ENCODE data around the gene POGK.
"Not testable (repeated sequence)": the region's sequence is repeated elsewhere in the genome, so short reads cannot be mapped to it uniquely, and the experiment has no call there.

POGK gene

GRCh38 chr1:166838766-166839599 lies at the start of gene POGK:
Gene POGK, plus strand, starts transcription at chr1:166839475. Its CDS starts 1,482 bp downstream, at chr1:166840957.
- DNase-seq: peak; percentile 82

DNA sequence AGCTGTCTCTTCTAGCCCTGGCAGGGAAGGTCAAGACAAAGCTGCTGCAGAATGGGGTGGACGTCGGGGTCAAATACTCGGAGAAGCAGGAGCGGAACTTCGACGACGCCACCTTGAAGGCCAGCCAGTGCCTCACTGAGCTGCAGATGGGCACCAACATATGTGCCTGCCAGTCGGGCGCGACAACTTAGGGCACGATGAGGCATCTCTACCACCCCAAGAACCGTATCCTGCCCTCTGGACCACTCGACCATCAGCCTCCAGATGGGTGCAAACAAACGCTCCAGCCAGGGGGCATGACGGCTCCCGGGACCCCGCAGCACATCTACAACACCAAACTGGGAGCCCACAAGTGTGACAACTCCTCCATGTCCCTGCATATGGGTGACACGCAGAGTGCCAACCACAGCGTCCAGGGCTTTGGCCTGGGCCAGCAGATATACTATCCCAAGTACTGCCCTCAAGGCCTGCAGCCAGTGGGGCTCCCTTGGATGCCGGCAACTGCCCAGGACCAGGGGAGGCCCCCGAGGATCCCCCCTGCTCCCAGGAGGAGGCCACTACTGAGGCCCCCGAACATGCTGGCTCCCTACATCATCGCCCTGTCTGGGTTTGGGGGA lies 42.5 kb upstream of the POGK start:
- DNase-seq: no peak

DNA sequence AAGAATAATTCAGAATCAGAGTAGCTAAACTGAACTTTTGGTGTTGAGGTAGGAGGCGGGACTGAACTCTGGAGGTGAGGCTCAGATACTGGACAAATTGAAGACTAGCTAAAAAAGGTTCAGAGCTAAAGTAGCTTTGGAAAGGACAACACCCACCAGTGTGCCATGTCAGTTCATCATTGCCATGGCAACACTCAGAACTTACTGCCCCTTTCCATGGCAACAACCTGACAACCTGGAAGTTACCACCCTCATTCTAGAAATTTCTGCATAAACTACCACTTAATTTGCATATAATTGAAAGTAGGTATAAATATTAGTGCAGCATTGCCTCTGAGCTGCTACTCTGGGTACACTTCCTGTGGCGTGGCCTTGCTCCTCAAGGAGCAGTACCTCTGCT lies 30.3 kb upstream of the POGK start:
- DNase-seq: no peak

GRCh38 chr1:166811691-166812090 lies 27.6 kb upstream of the POGK start:
- no peak for DNase-seq

- DNase-seq: no peak
Observed at GRCh38 chr1:166813508-166814223, 25.6 kb upstream of the POGK start.

DNA sequence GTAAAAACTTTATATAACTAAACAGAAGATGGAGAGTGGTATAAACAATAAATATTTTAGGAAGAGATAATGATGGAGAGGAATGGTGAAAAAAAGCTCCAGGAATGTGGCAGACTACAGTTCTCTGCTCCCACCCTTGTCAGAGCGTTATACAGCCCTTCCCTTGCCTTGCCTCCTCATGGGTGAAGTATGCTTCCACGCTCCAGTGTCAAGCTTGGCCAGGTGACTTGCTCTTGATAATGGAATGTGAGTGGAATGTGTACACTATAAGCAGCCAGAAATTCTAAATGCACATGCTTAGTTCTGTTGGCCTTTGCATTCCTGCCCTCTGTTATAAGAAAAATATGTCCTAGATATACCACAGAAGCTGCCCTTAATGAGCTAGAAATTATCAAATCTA lies 24.7 kb upstream of the POGK start:
- no peak for DNase-seq

- no peak for DNase-seq
Observed at GRCh38 chr1:166819974-166820373, 19.3 kb upstream of the POGK start.

DNA sequence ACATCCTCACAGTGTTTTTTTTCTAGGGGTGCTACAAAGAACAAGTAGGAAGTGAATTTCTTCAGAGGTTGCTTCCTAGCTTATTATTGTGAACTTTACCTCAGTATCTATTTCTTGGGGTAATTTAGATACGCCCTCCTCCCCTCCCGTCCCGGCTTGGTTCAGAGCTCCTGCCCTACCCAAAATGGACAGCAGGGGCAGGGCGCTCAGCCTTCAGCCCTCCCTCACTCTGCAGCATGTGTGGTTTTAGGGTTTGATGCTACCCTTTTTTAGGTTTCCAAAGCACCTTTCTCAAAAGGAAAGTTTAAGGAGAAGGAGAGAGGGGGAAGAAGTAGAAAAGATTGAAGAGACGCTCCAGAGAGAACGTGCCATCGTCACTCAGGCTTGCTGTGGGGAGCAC lies 16.9 kb upstream of the POGK start:
- DNase-seq: no peak

DNA sequence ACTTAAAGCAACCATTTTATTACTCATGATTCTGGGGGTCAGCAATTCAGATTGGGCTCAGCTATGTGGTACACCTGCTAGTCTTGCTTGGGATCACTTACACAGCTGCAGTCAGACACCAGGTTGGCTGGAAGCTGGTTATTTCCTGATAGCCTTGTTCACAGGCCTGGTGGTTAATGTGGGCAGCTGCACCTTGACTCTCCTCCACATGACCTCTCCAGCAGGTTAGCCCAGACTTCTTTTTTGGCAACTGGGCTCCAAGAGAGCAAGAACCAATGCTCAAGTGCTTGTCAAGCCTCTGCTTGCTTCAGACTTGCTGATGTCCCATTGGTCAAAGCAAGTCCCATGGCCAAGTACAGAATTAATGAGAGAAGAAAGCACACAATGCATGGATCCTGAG lies 11.8 kb upstream of the POGK start:
- no peak for DNase-seq

- not testable (repeated sequence) for DNase-seq
Observed at GRCh38 chr1:166829762-166830161, 9.5 kb upstream of the POGK start.

DNA sequence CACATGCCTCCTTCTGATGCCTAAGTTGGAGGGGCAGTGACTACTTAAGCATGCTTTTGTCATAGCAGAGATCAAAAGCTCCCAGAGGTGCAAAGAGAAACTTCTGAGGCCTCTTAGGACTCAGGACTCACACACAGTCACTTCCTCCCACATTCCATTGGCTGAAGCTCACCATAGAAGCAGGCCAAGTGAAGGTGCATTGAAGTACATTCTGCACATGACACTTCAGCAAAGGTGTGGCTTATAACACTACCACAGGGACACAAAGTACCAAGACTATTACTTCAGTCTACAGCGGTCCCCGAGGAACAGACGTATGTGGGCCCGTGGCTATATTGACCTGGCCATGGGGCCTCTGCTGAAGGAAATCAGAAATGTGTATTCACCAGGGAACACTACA lies 2.5 kb upstream of the POGK start:
- DNase-seq: no peak

DNA sequence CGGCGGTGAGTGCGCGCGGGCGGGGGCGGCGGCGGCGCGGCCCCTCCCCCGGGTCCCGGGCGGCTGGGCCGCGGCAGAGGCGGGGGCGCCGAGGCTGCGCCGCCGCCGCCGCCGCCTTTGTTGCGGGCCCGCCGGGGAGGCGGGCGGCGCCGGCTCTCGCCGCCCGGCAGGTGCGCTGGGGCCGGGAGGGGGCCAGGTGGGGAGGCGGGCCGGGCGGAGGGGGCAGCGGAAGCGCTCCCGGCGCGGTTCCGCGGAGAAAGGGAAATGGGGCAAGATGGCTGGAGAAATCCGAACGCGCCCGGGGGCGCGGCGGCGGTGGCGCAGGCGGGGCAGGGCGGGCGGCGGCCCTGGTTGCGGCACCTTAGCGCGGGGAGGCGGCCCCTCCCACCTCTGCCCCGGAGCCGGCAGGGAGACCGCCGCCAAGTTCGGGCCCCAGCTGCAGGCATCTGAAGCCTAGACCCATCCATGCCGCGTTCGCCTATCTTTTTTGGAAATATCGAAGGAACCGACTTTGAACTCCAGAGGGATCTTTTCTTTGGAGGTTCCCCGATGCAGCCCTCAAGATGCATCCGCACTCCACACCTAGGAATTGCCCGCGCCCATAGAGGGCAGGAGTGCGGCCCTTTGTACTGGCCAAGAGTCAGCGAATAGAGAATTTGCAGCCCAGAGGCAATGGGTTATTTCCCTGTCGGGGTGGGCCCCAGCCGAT lies 479 bp downstream of the POGK start:
- peak; percentile 60 for DNase-seq

- no peak for DNase-seq
Observed at GRCh38 chr1:166840309-166841274, 1.3 kb downstream of the POGK start.

DNA sequence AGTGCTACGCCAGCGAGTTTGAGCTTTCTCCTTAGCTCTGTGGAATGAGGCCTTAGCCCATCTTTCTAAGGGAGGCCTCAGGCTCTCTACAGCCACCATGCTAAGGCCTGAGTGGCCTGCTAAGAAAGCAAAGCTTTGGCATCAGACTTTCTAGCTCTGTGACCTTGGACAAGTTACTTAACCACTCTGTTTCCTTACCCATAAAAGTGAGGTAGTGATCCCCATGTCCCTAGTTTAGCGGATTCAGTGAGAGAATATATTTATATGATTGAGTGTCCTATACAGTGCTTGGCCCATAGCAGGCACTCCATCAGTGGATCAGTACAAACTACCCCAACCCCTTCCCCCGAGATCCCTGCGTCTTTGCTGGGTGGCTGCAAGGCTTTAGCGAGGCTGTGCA lies 4.0 kb downstream of the POGK start:
- DNase-seq: no peak

- DNase-seq: no peak
Observed at GRCh38 chr1:166843769-166844596, 4.7 kb downstream of the POGK start.

GRCh38 chr1:166844791-166845190 lies 5.5 kb downstream of the POGK start:
- no peak for DNase-seq

GRCh38 chr1:166848193-166848592 lies 8.9 kb downstream of the POGK start:
- no peak for DNase-seq

DNA sequence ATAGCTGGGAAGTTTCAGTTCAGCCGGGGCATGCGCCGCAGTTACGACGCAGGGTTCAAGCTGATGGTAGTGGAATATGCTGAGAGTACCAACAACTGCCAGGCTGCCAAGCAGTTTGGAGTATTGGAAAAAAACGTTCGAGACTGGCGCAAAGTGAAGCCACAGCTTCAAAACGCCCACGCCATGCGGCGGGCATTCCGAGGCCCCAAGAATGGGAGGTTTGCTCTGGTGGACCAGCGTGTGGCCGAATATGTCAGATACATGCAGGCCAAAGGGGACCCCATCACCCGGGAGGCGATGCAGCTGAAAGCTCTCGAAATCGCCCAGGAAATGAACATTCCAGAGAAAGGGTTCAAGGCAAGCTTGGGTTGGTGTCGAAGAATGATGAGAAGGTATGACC lies 9.9 kb downstream of the POGK start:
- no peak for DNase-seq

GRCh38 chr1:166852918-166853317 lies 13.6 kb downstream of the POGK start:
- no peak for DNase-seq

DNA sequence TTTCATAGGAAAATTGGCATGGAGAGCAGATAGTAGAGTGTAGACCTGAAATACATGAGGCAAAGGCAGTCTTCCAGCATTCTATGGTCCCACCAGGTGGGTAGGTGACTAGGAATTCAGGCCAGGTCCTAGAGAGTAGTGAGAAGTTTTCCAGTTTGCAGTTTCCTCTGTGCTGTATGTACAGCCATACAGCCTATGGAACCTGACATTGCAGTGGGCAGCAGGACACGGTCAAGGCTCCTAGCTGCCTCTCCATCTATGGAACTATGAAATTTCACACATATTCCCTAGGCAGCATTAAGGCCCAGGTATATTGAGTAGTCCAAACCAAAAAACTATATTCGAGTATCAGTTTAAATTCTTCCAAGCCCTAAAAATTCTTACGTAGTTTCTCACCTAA lies 16.3 kb downstream of the POGK start:
- DNase-seq: no peak

- DNase-seq: no peak
Observed at GRCh38 chr1:166857995-166858394, 18.7 kb downstream of the POGK start.
